OCI-LY3 (cell line): ENCODE data around the gene IQGAP1.
A peak's percentile ranks its signal among the peaks of the same experiment; 100 is the strongest.

Source experiments
- H2AFZ ChIP-seq: fragments of 200-600, 300-600 bp; shearing (Covaris generic); 2 replicates; pipeline ENCODE4 v1.6.0; 2014; ENCODE audit warnings: antibody characterized with exemption, low read depth, low read length
- H3K27ac ChIP-seq: fragments of 200-600, 300-600 bp; sonication (generic); 2 replicates; pipeline ENCODE4 v1.5.1; 2014; ENCODE audit warnings: mild to moderate bottlenecking, low read length, moderate library complexity, mixed read lengths
- H3K27me3 ChIP-seq: fragments of 200-600, 300-600 bp; sonication (generic); 2 replicates; pipeline ENCODE4 v1.6.1; 2014; ENCODE audit warnings: low read depth, low read length, mixed read lengths
- H3K36me3 ChIP-seq: fragments of 200-600, 300-600 bp; sonication (generic); replicated peaks from 2 replicates; pipeline ENCODE3; 2014; ENCODE audit warnings: low read depth, low read length, mixed read lengths
- H3K4me1 ChIP-seq: fragments of 300-600, 200-600 bp; sonication (generic); 2 replicates; pipeline ENCODE4 v1.6.1; 2014; ENCODE audit warnings: low read length, mixed read lengths
- H3K4me2 ChIP-seq: fragments of 200-600, 300-600 bp; sonication (generic); 2 replicates; pipeline ENCODE4 v1.6.1; 2014; ENCODE audit warnings: low read length, mixed read lengths
- H3K4me3 ChIP-seq: fragments of 300-600, 200-600 bp; sonication (generic); 2 replicates; pipeline ENCODE4 v1.5.1; 2014; ENCODE audit warnings: antibody characterized with exemption, mild to moderate bottlenecking, low read length, moderate library complexity
- H3K79me2 ChIP-seq: fragments of 300-600, 200-600 bp; shearing (Covaris generic); 2 replicates; pipeline ENCODE4 v1.6.1; 2014; ENCODE audit warnings: mild to moderate bottlenecking, low read length, mixed read lengths
- H3K9ac ChIP-seq: fragments of 300-600, 200-600 bp; shearing (Covaris generic); 2 replicates; pipeline ENCODE4 v1.6.0; 2014; ENCODE audit warnings: mild to moderate bottlenecking, low read length, moderate library complexity
- H3K9me3 ChIP-seq: fragments of 200-600, 300-600 bp; shearing (Covaris generic); 2 replicates; pipeline ENCODE4 v1.6.1; 2014; ENCODE audit warnings: low read length, mixed read lengths; ENCODE audit not compliant: insufficient read depth
- H4K20me1 ChIP-seq: fragments of 200-600, 300-600 bp; sonication (generic); 2 replicates; pipeline ENCODE4 v1.6.1; 2016; ENCODE audit warnings: low read length, mixed read lengths; ENCODE audit not compliant: insufficient read depth
- EZH2phosphoT487 ChIP-seq: fragments of 200-600 bp; shearing (Covaris generic); IDR thresholded peaks from 2 replicates; pipeline ENCODE4 v1.6.1; 2018; ENCODE audit warnings: antibody characterized with exemption, mixed run types, low read depth
- TF ChIP-seq, protein P1 (sequence below): fragments of 200-600, 300-600 bp; sonication (generic); IDR thresholded peaks from 2 replicates; pipeline ENCODE4 v1.5.1; 2014; ENCODE audit warnings: antibody characterized with exemption, low read length, low read depth

Gene IQGAP1

GRCh38 chr15:90422043-90422442, 34.0 kb downstream of the IQGAP1 start:
- Histone ChIP-seq H3K79me2 (peaks cover 76% of the 10 kb centered on the region), H3K4me3 (no peak overlapping the region), H3K27ac (no peak overlapping the region), H3K4me2 (no peak overlapping the region), H3K36me3 (peaks cover 5% of the 10 kb centered on the region), H2AFZ (no peak overlapping the region), H3K9ac (no peak overlapping the region), H3K9me3 (no peaks in the 10 kb centered on the region), H3K4me1 (peaks cover 34% of the 10 kb centered on the region), H4K20me1 (peaks cover 57% of the 10 kb centered on the region), H3K27me3 (no peaks in the 10 kb centered on the region)
- TF ChIP-seq, protein P1, sequence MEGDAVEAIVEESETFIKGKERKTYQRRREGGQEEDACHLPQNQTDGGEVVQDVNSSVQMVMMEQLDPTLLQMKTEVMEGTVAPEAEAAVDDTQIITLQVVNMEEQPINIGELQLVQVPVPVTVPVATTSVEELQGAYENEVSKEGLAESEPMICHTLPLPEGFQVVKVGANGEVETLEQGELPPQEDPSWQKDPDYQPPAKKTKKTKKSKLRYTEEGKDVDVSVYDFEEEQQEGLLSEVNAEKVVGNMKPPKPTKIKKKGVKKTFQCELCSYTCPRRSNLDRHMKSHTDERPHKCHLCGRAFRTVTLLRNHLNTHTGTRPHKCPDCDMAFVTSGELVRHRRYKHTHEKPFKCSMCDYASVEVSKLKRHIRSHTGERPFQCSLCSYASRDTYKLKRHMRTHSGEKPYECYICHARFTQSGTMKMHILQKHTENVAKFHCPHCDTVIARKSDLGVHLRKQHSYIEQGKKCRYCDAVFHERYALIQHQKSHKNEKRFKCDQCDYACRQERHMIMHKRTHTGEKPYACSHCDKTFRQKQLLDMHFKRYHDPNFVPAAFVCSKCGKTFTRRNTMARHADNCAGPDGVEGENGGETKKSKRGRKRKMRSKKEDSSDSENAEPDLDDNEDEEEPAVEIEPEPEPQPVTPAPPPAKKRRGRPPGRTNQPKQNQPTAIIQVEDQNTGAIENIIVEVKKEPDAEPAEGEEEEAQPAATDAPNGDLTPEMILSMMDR = no peak
- TF ChIP-seq EZH2phosphoT487 = no peak

GRCh38 chr15:90422936-90423335, 34.9 kb downstream of the IQGAP1 start:
- Histone ChIP-seq H3K4me2 (peak overlapping the region; percentile 23; the same call in 1 of the 2 replicates), H3K9ac (no peak overlapping the region), H3K4me1 (peaks cover 34% of the 10 kb centered on the region), H3K4me3 (no peak overlapping the region), H4K20me1 (peaks cover 57% of the 10 kb centered on the region), H2AFZ (no peak overlapping the region), H3K27ac (no peak overlapping the region), H3K79me2 (peaks cover 70% of the 10 kb centered on the region), H3K36me3 (peaks cover 6% of the 10 kb centered on the region), H3K9me3 (no peaks in the 10 kb centered on the region), H3K27me3 (no peaks in the 10 kb centered on the region)
- TF ChIP-seq, protein P1 = no peak
- TF ChIP-seq EZH2phosphoT487 = no peak

- Histone ChIP-seq H3K27ac (no peak overlapping the region), H3K79me2 (peaks cover 61% of the 10 kb centered on the region), H3K9ac (no peak overlapping the region), H3K9me3 (no peaks in the 10 kb centered on the region), H3K4me3 (no peak overlapping the region), H4K20me1 (peaks cover 49% of the 10 kb centered on the region), H3K36me3 (peaks cover 12% of the 10 kb centered on the region), H3K4me2 (no peak overlapping the region), H2AFZ (no peak overlapping the region), H3K27me3 (no peaks in the 10 kb centered on the region), H3K4me1 (peaks cover 27% of the 10 kb centered on the region)
- no peak for TF ChIP-seq EZH2phosphoT487
- TF ChIP-seq, protein P1 = no peak
Observed at GRCh38 chr15:90423801-90424319, 35.8 kb downstream of the IQGAP1 start.

GRCh38 chr15:90425726-90426346, 37.8 kb downstream of the IQGAP1 start:
- Histone ChIP-seq H3K9me3 (no peaks in the 10 kb centered on the region), H3K27ac (no peak overlapping the region), H4K20me1 (peaks cover 29% of the 10 kb centered on the region), H3K27me3 (no peaks in the 10 kb centered on the region), H3K36me3 (peaks cover 24% of the 10 kb centered on the region), H3K9ac (no peak overlapping the region), H3K79me2 (peaks cover 41% of the 10 kb centered on the region), H3K4me3 (no peak overlapping the region), H3K4me1 (peaks cover 13% of the 10 kb centered on the region), H2AFZ (no peak overlapping the region), H3K4me2 (no peak overlapping the region)
- no peak for TF ChIP-seq EZH2phosphoT487
- TF ChIP-seq, protein P1 = no peak
